Osteoblast (primary cell): ENCODE measurements around the gene SRF. TPM values are rescaled to one million over a fixed set of nuclear protein-coding genes. Genes with fewer than 3 reads are reported as not detected.

Source experiments
- DNase-seq: peaks from one replicate; pipeline ENCODE4 v3.0.0; 2011; ENCODE audit warnings: low spot score, mixed read lengths; ENCODE audit not compliant: insufficient read length; ENCODE audit errors: missing footprints
- H2AFZ ChIP-seq: 2 replicates; pipeline ENCODE4 v1.6.0; 2011; ENCODE audit warnings: mild to moderate bottlenecking, low read length
- H3K27ac ChIP-seq: 2 replicates; pipeline ENCODE4 v1.5.1; 2011; ENCODE audit warnings: mild to moderate bottlenecking, low read depth, low read length, moderate library complexity
- H3K27me3 ChIP-seq: 2 replicates; pipeline ENCODE4 v1.6.0; 2012; ENCODE audit warnings: mild to moderate bottlenecking, control low read depth, inconsistent platforms, low read length, moderate library complexity; ENCODE audit not compliant: insufficient read depth
- H3K36me3 ChIP-seq: 2 replicates; pipeline ENCODE4 v1.5.1; 2011; ENCODE audit warnings: mild to moderate bottlenecking, low read length, control low read depth, moderate library complexity; ENCODE audit not compliant: insufficient read depth
- H3K4me1 ChIP-seq: 2 replicates; pipeline ENCODE4 v1.5.1; 2011; ENCODE audit warnings: mild to moderate bottlenecking, low read length, control low read depth, moderate library complexity; ENCODE audit not compliant: insufficient read depth
- H3K4me2 ChIP-seq: 2 replicates; pipeline ENCODE4 v1.6.0; 2011; ENCODE audit warnings: mild to moderate bottlenecking, low read length; ENCODE audit not compliant: insufficient read depth
- H3K4me3 ChIP-seq: fragments of 200-600 bp; sonication (generic); 3 replicates; pipeline ENCODE4 v1.5.1; 2012; ENCODE audit warnings: mild to moderate bottlenecking, low read length, inconsistent platforms; ENCODE audit not compliant: insufficient read depth
- H3K79me2 ChIP-seq: 2 replicates; pipeline ENCODE4 v1.6.0; 2012; ENCODE audit warnings: mild to moderate bottlenecking, low read length, control low read depth, inconsistent platforms; ENCODE audit not compliant: insufficient read depth
- H3K9me3 ChIP-seq: 2 replicates; pipeline ENCODE4 v1.5.1; 2011; ENCODE audit warnings: low read depth, low read length, control low read depth
- H4K20me1 ChIP-seq: 2 replicates; pipeline ENCODE4 v1.6.0; 2012; ENCODE audit warnings: mild to moderate bottlenecking, low read length, control low read depth; ENCODE audit not compliant: insufficient read depth
- total RNA-seq: library from RNA; depleted of rRNA; stranded (reverse); fragments of >200 nt; gene quantifications from 2 replicates; pipeline ENCODE4 v1.2.3, GENCODE V29; 2012
- TF ChIP-seq, protein P1 (sequence below): IDR thresholded peaks from 2 replicates; pipeline ENCODE4 v1.5.1; 2011; ENCODE audit warnings: mild to moderate bottlenecking, low read depth, low read length, moderate library complexity; ENCODE audit errors: extremely low read depth

The SRF gene
- total RNA-seq, 1 donor, result 20.6 TPM

DNA sequence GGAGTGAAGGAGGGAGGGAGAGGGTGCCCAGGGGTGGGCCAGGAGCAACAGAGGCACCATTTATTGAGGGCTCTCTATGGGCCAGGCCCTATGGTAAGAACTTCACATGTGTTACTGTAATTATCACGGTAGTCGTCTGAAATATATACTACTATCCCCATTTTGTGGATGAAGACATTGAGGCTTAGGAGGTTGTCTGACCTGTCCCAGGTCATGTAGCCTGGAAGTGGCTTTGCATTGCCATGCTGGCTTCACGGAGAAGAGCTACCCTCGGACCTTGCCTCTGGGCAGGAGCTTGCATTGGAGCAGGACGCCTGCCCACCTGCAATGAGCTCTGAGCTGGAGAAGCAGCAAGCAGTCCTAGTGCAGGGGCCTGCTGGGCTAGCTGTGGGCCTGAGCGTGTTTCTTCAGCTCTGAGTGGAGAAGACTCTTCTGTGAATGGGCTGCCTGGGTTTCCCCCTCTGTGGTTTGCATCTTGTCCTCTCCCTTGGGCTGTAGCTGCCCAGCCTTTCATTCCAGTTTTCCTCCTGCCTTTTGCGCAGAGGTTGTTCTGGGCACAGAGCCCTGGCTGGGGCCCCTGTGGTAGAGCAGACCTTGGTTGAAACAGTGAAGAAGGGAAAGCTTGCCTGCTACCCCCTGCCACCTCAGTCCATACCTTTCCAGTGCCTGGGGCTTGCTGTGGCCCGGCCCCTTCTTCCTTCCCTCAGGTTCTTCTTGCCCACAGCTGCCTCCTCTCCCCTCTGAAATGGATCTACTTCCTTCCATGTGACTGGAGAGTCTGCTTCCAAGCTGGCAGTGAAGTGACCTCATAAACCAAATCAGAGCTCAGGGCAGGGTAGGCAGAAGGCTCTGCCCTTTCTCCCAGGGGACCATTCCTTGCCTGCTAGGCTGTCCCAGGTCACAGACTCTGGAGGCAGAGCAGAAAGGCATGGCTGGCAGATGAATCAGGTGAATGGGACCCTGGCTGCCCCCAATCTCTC, 24.1 kb upstream of the SRF start:
- Histone ChIP-seq H2AFZ (no peak overlapping the region), H3K27me3 (no peaks in the 10 kb centered on the region), H3K36me3 (peaks cover 35% of the 10 kb centered on the region), H3K4me3 (no peak overlapping the region), H3K79me2 (no peaks in the 10 kb centered on the region), H4K20me1 (no peaks in the 10 kb centered on the region), H3K4me1 (peaks cover 15% of the 10 kb centered on the region), H3K9me3 (no peaks in the 10 kb centered on the region), H3K4me2 (no peak overlapping the region), H3K27ac (no peak overlapping the region)
- TF ChIP-seq, protein P1, sequence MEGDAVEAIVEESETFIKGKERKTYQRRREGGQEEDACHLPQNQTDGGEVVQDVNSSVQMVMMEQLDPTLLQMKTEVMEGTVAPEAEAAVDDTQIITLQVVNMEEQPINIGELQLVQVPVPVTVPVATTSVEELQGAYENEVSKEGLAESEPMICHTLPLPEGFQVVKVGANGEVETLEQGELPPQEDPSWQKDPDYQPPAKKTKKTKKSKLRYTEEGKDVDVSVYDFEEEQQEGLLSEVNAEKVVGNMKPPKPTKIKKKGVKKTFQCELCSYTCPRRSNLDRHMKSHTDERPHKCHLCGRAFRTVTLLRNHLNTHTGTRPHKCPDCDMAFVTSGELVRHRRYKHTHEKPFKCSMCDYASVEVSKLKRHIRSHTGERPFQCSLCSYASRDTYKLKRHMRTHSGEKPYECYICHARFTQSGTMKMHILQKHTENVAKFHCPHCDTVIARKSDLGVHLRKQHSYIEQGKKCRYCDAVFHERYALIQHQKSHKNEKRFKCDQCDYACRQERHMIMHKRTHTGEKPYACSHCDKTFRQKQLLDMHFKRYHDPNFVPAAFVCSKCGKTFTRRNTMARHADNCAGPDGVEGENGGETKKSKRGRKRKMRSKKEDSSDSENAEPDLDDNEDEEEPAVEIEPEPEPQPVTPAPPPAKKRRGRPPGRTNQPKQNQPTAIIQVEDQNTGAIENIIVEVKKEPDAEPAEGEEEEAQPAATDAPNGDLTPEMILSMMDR, result no peak
- DNase-seq, result peak; percentile 59

DNA sequence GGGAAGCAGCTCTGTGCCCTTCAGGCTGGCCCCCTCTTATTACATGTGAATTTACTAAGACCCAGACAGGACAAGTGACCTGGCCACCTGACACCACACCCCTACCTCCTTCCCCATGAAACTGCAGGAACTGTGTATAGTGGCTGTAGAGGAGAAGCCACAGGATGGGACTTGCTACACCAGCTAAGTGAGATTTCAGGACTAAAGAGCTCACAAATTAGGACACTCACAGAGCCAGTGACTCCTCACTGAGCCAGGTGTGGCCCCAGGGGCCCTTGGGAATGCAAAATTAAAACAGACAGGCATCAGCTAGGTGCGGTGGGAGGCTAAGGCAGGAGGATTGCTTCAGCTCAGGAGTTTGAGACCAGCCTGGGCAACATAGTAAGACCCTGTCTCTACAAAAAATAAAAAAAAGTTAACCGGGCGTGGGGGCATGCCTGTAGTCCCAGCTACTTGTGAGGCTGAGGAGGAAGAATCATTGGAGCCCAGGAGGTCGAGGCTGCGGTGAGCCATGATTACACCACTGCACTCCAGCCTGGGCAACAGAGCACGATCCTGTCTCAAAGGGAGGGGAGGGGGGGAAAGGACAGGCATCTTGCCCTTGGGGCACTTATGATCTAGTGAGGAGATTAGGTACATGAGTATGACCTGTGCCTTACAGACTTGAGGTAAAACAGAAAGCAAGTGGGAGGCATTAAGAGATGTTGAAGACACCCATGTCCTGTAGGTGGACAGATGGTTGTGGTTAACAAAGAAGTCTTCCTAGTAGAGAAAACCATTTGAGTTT, 23.2 kb upstream of the SRF start:
- peak; percentile 25 for DNase-seq
- peaks cover 15% of the 10 kb centered on the region for H3K4me1 ChIP-seq
- H3K4me2 ChIP-seq, result no peak overlapping the region
- no peaks in the 10 kb centered on the region for H3K79me2 ChIP-seq
- TF ChIP-seq, protein P1, result no peak
- no peaks in the 10 kb centered on the region for H3K9me3 ChIP-seq
- no peaks in the 10 kb centered on the region for H3K27me3 ChIP-seq
- H3K4me3 ChIP-seq, result no peak overlapping the region
- H3K36me3 ChIP-seq, result peaks cover 38% of the 10 kb centered on the region
- H3K27ac ChIP-seq, result no peak overlapping the region
- H4K20me1 ChIP-seq, result no peaks in the 10 kb centered on the region
- H2AFZ ChIP-seq, result no peak overlapping the region

- H3K27ac ChIP-seq, result no peak overlapping the region
- TF ChIP-seq, protein P1, result no peak
- no peak overlapping the region for H3K4me3 ChIP-seq
- H3K79me2 ChIP-seq, result no peaks in the 10 kb centered on the region
- H3K36me3 ChIP-seq, result peaks cover 39% of the 10 kb centered on the region
- H3K4me2 ChIP-seq, result no peak overlapping the region
- H3K9me3 ChIP-seq, result no peaks in the 10 kb centered on the region
- H3K27me3 ChIP-seq, result no peaks in the 10 kb centered on the region
- H3K4me1 ChIP-seq, result peaks cover 9% of the 10 kb centered on the region
- peak; percentile 94 for DNase-seq
- H2AFZ ChIP-seq, result no peak overlapping the region
- no peaks in the 10 kb centered on the region for H4K20me1 ChIP-seq
Measured at GRCh38 chr6:43149265-43149664, 21.8 kb upstream of the SRF start.
